DMS53 treated with DMSO at 0.1 percent for 48 hours (cell line): Measurements from ENCODE around the gene ELL3.
"Not testable (repeated sequence)": the region's sequence is repeated elsewhere in the genome, so short reads cannot be mapped to it uniquely, and the experiment has no call there.

Experiments used
- DNase-seq: peaks from one replicate; lab custom pipeline; 2025; ENCODE audit not compliant: unreplicated experiment; lab: John Stamatoyannopoulos, UW

Gene ELL3

DNA sequence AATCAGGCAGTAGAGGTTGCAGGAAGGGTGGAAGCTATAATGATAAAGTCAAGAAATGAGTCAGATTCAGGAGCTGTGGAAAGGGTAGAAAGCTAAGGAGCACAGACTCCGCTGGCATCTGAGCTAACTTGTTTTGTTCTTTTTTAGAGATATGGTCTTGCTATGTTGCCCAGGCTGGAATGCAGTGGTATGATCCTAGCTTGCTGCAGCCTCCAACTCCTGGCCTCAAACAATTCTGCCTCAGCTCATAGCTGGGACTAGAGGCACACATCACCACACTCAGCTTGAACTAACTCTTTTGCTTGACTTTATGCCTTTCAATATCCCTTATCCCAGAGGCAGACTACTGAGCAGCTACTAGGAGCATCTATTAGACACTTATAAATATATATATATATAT, 50.5 kb downstream of the ELL3 start:
- DNase-seq, result not testable (repeated sequence)

DNA sequence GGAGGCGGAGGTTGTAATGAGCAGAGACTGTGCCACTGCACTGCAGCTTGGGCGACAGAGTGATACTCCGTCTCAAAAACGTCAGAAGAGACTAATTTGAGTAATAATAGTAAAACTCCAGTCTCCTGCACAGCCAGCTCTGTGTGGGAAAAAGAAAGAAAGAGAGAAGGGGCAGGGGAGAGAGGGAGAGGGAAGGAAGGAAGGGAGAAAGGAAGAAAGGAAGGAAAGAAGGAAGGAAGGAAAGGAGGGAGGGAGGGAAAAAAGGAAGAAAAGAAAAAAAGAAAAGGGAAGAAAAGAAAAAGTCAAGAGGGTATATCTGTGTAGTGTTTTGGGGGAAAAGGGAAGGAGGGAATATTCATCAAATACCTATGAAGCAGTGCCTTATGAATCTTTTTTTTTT, 53.6 kb downstream of the ELL3 start:
- no peak for DNase-seq
